Sigmoid colon (tissue), 4 donors: ENCODE data around the gene RABGGTA.

ENCODE experiments used
- CTCF ChIP-seq, 4 experiments: fragments of 450-650 bp in 3 of 4; fragments of 200-600 bp in 1 of 4; IDR thresholded peaks; one replicate each; pipeline ENCODE4 v1.5.1; 2016 to 2019; ENCODE audit warnings: antibody characterized with exemption in 4 of 4, mild to moderate bottlenecking in 3 of 4, moderate library complexity in 2 of 4
- EP300 ChIP-seq, 4 donors: sonication (generic); formaldehyde crosslinking; IDR thresholded peaks; one replicate each; pipeline ENCODE4 v1.6.1; 2017; ENCODE audit warnings: antibody characterized with exemption in 4 of 4
- POLR2AphosphoS5 ChIP-seq, 4 donors: sonication (generic); formaldehyde crosslinking; IDR thresholded peaks; one replicate each; pipeline ENCODE4 v1.6.1; 2017; ENCODE audit warnings: antibody characterized with exemption in 4 of 4

DNA sequence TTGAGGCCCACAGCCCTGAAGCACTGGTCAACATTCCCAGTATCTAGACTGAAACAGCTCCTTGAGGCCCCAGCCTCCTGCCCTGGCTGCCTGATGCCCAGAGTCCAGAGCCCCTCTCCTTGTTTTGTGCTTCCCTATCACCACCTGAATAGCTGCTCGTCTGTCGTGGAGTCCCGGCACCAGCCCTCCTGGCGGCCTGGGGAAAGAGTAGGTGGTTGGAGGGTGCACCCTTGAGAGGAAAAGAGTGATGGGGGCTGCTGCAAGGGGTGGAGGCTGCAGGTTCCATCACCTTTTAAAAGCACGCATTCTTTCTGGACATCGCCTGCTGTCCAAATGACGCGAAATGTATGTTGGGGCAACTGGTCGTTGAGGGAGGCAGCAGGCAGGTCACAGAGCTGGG, 3.2 kb downstream of the RABGGTA start:
- TF ChIP-seq CTCF (IDR thresholded peaks at IDR 0.05) (no peak), POLR2AphosphoS5 (IDR thresholded peaks at IDR 0.05) (no peak), EP300 (IDR thresholded peaks at IDR 0.05) (no peak)
